Measurements from ENCODE around the gene ZNHIT3.
A peak's percentile ranks its signal among the peaks of the same experiment; 100 is the strongest.
"Not testable (repeated sequence)": the region's sequence is repeated elsewhere in the genome, so short reads cannot be mapped to it uniquely, and the experiment has no call there.

The ZNHIT3 gene

GRCh38 chr17:36508439-36508838, 22.0 kb downstream of the ZNHIT3 start:
- not testable (repeated sequence) for H3K27ac ChIP-seq, H3K4me3 ChIP-seq

GRCh38 chr17:36509272-36509985, 22.9 kb downstream of the ZNHIT3 start:
- no peak overlapping the region for H3K4me3 ChIP-seq

GRCh38 chr17:36510636-36511035, 24.2 kb downstream of the ZNHIT3 start:
- H3K4me3 ChIP-seq = no peak overlapping the region
- no peak overlapping the region for H3K27ac ChIP-seq

More at GRCh38 chr17:36509272-36509985, 22.9 kb downstream of the ZNHIT3 start:
- no peak overlapping the region for H3K27ac ChIP-seq

- no peak overlapping the region for H3K27ac ChIP-seq
- H3K4me3 ChIP-seq = no peak overlapping the region
Measured at GRCh38 chr17:36511216-36511615, 24.7 kb downstream of the ZNHIT3 start.

- Histone ChIP-seq H3K4me3 (no peak overlapping the region), H3K27ac (no peak overlapping the region)
Measured at GRCh38 chr17:36512641-36513040, 26.2 kb downstream of the ZNHIT3 start.

- Histone ChIP-seq H3K27ac (no peak overlapping the region), H3K4me3 (no peak overlapping the region)
Measured at GRCh38 chr17:36514856-36515255, 28.4 kb downstream of the ZNHIT3 start.

- H3K27ac ChIP-seq = no peak overlapping the region
- no peak overlapping the region for H3K4me3 ChIP-seq
Measured at GRCh38 chr17:36515837-36516236, 29.4 kb downstream of the ZNHIT3 start.

GRCh38 chr17:36523113-36523512, 36.6 kb downstream of the ZNHIT3 start:
- no peak overlapping the region for H3K27ac ChIP-seq
- H3K4me3 ChIP-seq = no peak overlapping the region

- H3K27ac ChIP-seq = no peak overlapping the region
- H3K4me3 ChIP-seq = no peak overlapping the region
Measured at GRCh38 chr17:36524428-36524876, 38.0 kb downstream of the ZNHIT3 start.

GRCh38 chr17:36525113-36525512, 38.6 kb downstream of the ZNHIT3 start:
- H3K4me3 ChIP-seq = no peak overlapping the region
- no peak overlapping the region for H3K27ac ChIP-seq

GRCh38 chr17:36525888-36526287, 39.4 kb downstream of the ZNHIT3 start:
- H3K4me3 ChIP-seq = no peak overlapping the region
- no peak overlapping the region for H3K27ac ChIP-seq

- Histone ChIP-seq H3K27ac (no peak overlapping the region), H3K4me3 (no peak overlapping the region)
Measured at GRCh38 chr17:36527621-36528250, 41.3 kb downstream of the ZNHIT3 start.

GRCh38 chr17:36529121-36529520, 42.6 kb downstream of the ZNHIT3 start:
- Histone ChIP-seq H3K4me3 (no peak overlapping the region), H3K27ac (no peak overlapping the region)

GRCh38 chr17:36532435-36532975, 46.0 kb downstream of the ZNHIT3 start:
- Histone ChIP-seq H3K27ac (peak overlapping the region in 5 of 21 experiments; percentile 89 to 99 (median 97)), H3K4me3 (no peak overlapping the region)

GRCh38 chr17:36533935-36534839, 47.7 kb downstream of the ZNHIT3 start:
- H3K27ac ChIP-seq = peak overlapping the region; percentile 23 to 100 (median 97)
- peak overlapping the region; percentile 52 to 89 (median 68) for H3K4me3 ChIP-seq

- H3K4me3 ChIP-seq = peak within 1 kb of the TSS; percentile 52 to 89 (median 68)
Measured at GRCh38 chr17:36534840-36535668, 48.6 kb downstream of the ZNHIT3 start, which contains the start of the genes MYO19 and PIGW. MYO19 (minus strand) TSS chr17:36534868; CDS start chr17:36532538, 2,330 bp downstream. PIGW (plus strand) TSS chr17:36534987; CDS start chr17:36537102, 2,115 bp downstream.

GRCh38 chr17:36535669-36536081, 49.2 kb downstream of the ZNHIT3 start:
- H3K27ac ChIP-seq = peak overlapping the region in 20 of 21 experiments; percentile 85 to 100 (median 98)

More at GRCh38 chr17:36534840-36535668, 48.6 kb downstream of the ZNHIT3 start, which contains the start of the genes MYO19 and PIGW:
- peak within 1 kb of the TSS; percentile 85 to 100 (median 97) for H3K27ac ChIP-seq

GRCh38 chr17:36540696-36541095, 54.2 kb downstream of the ZNHIT3 start:
- H3K4me3 ChIP-seq = no peak overlapping the region
- no peak overlapping the region for H3K27ac ChIP-seq

More at GRCh38 chr17:36535669-36536081, 49.2 kb downstream of the ZNHIT3 start:
- peak overlapping the region; percentile 52 to 89 (median 68) for H3K4me3 ChIP-seq

- no peak overlapping the region for H3K4me3 ChIP-seq
- H3K27ac ChIP-seq = no peak overlapping the region
Measured at GRCh38 chr17:36542755-36543154, 56.3 kb downstream of the ZNHIT3 start.

All from skin epidermis (tissue), 12 donors.